HG02610 (cell line): ENCODE data around the gene ZIC5.

Source experiments
- ATAC-seq: cut with Tn5 transposase; IDR thresholded peaks from one replicate; pipeline ENCODE4 v1.9.1; 2021; ENCODE audit warnings: mild to moderate bottlenecking, moderate library complexity; ENCODE audit not compliant: unreplicated experiment

Gene ZIC5

DNA sequence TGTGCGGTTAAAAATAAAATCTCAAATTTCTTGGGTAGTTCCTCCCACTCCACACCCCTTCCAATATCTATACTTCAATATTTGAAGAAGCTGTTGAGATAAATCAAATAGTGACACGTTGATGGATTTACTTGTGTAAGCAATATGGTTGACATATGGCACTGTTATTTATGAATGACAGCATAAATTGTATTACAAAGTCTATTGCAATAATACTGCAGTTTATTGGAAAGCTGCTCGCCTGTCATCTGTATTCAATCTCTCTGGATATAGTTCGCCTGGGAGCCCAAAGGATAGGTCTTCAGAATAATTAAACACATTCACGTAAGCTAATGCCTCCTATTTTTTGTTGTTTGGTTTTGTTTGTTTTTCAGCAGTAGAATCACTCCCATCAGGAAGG lies 5.0 kb upstream of the ZIC5 start:
- ATAC-seq: no peak

- ATAC-seq: no peak
Observed at GRCh38 chr13:99975626-99976025, 4.1 kb upstream of the ZIC5 start.

DNA sequence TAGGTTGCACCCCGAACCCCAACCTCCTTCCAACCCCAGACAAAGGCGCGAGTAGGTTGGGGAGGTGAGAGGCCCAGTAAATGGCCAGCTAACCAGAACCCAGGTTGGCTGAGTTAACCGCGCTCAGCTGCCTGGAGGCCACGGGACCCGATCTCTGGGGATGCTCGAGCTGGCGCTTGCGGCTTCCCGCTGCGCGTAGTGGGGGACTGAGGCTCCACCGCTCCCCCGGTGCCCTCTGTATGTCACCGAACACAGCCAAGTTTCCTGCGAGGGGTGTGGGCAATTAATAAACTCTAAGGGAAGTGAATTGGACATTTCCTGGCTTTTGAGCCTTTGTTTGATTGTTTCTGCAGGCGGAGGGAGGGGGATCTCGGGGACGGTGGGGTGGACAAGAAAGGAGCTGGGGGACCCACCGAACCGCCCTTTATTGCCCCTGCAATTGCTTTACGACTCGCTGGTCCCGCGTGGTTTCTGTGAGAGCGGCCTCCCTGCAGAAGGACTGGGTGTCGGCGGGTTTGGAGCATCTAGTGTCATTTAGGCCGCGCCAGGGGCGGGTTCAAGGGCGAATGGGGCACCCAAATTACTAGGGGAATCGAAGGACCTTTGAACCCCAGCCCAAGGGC lies 3.5 kb upstream of the ZIC5 start:
- no peak for ATAC-seq

DNA sequence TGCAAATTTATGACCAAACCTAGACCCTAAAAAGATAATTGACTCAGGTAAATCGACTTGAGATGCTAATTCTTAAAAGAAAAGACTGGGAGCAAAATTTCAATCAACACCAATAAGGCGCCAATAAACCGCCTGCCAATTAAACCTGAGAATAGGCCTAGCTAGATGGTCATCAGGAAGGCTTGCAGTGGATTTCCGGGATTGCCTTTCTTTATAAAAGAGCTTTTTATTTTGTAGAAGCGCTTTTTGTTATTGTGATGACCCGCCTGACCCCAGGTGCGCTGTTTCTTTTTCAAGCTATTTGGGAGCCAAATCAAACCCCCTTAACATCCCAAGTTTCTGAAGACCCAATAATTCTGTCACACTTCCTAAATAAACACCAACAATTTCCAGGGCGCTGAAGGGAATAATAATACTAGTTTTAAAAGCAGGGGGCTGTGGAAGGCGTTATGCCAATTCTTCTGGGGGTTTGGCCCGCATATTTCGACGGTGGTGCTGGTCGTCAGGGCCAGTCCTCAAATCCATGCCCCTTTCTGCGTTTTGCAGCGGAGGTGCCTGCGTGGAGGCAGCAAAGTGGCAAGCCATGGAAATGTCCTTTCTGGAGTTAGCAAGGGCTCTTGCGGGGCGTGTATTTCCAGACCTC lies 2.9 kb upstream of the ZIC5 start:
- ATAC-seq: no peak

DNA sequence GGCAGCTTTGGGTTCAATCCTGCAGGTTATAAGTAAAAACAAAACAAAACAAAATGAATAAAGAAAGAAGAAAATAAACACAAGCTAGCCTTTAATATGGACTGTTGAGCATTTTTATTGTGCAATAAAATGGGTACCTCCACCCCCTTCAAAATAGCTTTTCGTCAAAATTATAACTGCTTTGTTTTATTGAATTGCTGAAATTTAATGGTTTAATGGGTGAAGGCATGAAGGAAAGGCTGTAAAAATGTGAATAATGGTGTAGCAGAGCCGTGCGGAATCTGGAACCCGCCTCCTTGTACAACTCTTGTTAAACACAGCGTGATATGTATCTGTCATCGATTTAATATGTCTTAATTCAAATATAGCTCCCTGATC lies 2.2 kb upstream of the ZIC5 start:
- no peak for ATAC-seq

- no peak for ATAC-seq
Observed at GRCh38 chr13:99973163-99973807, 1.7 kb upstream of the ZIC5 start.

DNA sequence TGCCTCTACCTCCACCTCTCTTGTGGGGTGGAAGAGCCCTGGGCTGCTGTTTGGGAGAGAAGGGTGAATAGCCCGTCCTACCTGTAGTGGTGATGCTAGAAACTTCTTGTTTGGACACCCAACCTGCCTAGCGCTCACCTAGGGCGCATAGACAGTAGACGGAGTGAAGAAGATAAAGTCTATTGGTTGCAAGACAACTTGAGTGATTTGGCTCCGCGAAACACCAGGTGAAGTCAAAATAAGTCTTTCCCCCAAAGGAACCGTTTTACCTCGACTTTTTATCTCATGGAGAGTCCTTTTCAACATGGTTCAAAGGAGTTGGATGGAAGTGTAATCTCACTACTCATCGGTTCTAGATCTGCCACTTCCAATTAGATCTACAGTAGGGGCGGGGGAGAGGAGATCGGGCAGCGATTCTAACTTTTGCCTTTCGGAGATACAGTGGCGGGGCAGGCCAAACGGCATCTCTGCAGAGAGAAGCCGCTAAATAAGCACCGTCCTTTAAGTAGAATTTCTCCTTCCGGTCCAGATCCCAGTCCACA lies 694 bp upstream of the ZIC5 start:
- no peak for ATAC-seq

DNA sequence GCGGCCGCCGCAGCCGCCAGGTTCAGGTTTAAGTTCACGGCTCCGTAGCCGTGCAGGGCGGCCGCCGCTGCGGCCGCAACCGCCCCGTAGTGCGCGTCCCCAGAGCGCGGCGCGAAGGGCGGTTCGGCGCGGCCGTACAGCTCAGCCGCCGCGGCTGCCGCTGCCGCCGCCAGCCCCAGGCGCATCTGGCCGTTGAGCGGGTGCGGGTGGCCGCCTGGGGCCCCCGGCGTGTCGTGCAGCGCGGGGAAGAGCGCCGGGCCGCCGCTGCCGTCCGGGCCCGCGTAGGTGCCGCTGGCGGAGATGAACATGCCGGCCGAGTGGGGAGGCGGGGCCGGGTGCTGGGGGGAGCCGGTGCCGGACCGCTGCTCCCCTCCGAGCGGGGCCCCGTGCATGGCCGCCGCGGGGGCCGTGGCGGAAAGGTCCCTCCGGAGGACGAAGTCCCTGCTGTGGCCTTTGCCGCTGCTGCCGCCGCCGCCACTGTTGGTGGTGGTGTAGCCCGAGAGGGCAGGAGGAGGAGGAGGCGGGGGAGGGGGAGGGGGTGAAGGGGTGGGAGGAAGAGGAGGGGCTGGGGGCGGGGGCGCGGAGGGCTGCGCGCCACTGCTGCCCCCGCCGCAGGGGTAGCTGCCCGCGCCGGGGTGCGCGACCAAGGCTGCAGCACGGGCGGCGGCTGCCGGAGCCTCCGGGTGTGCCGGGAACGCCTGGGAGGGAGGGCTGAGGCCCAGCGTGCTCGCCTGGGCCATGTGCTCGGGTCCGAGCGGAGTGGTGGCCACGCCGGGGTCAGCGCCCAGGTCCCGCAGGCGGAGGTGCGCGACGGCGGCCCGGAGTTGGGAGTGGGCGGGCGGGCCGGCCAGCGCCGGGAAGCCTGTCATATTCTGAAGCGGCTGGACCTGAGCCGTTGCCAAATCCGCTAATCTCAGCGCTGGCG lies 654 bp downstream of the ZIC5 start:
- ATAC-seq: no peak

DNA sequence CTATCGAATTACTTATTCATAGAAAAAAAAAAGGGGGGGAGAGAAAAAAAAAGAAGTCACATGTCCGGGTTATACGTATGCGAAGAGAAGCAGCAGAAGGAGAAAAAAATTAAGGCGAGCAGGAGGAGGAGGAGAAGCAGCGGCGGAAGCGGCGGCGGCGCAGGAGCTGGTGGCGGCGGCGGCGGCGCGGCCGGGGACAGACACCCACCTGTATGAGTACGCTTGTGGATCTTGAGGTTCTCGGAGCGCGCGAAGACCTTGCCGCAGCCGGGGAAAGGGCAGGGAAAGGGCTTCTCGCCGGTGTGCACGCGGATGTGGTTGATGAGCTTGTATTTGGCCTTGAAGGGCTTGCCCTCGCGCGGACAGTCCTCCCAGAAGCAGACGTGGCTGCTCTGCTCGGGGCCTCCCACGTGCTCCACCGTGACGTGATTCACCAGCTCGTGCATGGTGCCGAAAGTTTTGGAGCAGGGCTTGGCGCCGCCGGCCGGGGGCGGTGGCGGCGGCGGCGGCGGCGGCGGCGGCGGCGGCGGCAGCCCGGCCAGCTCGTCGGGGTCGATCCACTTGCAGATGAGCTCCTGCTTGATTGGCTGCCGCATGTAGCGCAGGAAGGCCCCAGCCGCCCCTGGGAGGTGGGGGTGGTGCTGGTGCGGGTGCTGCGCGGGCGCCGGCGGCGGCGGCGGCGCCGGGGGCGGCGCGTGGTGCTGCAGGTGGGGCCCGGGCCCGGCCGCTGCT lies 1.5 kb downstream of the ZIC5 start:
- ATAC-seq: no peak

DNA sequence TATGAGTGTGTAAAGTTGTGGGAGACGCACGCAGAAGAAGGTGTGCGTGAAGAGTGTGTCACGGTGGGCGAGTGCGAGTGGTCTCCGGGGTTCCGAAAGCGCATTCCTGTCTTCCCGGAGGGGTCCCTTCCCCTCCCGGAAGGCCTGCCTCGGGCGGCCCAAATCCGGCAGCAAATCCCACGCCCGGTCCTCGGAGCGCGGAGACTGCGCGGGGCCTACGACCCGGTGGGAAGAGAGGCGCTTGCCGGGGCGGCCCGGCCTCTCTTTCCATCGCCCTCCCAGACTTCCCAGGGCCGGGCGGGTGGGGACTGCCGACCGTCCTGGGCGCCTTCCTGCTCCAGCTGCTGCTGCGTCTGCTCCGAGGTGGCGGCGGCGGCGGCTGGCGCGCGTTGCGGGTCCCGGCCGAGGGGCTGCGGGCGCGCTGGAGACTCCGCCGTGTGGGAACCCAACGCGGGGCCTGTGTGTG lies 2.1 kb downstream of the ZIC5 start:
- ATAC-seq: no peak

DNA sequence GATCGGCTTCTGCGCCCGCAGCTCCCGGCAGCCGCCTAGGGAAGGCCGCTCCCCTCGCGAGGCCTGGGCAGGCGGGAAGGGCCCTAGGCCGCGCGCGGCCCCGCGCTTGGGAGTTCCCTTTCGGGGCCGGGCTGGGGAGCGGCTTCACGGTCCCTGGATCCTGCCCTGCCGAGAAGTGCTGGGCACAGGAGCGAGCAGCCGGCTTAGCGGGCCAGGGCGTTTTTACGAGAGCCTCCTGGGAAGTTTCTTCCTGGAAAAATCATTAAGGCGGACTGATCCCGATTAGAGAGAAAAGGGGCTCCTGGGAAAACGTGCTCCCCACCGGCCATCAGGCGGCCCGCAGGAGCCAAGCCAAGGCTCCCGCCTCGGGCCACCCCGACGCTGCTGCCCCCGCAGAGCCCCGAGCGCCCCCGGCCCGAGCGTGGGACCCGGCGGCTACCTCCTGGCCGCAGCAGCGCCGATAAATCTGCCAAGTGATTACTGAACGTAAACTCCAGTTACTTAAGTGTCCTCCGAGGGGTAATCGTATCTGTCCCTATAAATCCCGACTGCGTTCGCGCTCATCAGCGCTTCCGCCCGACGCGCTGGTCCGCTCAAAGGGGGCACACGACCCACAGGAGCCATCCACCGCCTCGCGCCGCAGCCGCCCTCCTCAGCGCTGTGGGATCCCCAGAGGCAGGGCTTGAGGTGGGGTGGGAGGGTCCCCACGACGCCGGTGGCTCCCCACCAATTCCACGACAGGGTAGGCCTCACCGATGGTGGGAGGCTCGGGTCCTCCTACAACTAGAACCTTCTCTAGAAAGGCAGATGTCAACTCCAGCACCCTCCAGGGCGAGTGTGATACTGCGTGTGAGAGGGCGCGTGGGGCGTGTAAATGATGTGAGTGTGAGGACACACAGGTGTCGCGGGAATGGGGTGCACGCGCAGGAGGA lies 2.8 kb downstream of the ZIC5 start:
- ATAC-seq: no peak

DNA sequence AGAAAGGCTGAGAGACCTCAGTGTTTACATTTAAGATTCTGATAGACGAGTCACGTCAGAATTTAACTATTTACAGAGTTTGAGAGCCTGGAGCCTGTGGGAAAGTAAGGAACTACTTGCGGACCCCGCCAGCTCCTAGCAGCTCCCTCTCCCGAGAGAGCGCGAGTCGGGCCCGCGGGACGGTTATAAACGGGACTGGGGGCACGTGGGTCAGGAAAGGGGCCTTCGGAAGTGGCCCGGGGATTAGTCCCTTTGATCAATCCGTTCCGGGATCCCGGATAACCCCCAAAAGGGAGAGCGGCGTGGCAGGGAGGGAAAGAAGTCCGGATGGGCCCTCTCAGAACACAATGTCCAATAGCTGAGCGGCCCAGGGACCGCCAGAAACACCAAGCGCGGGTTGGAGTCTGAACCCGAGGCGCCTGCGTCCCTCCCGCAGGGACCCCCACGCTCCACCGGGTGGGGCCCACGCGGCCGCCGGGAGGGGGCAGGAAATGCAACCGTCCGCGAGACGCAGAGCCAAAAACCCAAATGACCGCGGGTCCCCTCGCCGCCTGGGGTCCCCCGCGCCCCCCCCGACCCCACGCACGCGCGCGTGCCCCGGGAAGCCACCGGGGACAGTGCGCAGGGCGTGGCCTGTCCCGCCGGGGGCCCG lies 3.6 kb downstream of the ZIC5 start:
- ATAC-seq: no peak

DNA sequence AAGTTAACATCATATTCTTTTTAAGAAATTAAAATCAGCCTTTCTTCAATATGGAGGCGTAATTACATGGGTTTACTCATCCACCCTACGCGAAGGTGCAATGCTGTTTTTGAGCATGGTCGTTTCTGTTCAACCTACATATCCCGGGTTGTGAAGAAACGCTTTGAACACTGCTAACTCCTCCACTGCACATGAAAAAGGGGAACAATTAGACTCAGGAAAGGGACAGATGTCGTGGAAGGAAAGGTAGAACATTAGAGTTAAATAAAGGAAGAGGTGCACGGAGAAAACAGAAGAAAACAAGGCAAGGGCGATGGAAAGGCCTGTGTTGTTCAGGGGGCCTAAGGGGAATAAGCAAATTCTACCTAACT lies 4.1 kb downstream of the ZIC5 start:
- ATAC-seq: no peak

DNA sequence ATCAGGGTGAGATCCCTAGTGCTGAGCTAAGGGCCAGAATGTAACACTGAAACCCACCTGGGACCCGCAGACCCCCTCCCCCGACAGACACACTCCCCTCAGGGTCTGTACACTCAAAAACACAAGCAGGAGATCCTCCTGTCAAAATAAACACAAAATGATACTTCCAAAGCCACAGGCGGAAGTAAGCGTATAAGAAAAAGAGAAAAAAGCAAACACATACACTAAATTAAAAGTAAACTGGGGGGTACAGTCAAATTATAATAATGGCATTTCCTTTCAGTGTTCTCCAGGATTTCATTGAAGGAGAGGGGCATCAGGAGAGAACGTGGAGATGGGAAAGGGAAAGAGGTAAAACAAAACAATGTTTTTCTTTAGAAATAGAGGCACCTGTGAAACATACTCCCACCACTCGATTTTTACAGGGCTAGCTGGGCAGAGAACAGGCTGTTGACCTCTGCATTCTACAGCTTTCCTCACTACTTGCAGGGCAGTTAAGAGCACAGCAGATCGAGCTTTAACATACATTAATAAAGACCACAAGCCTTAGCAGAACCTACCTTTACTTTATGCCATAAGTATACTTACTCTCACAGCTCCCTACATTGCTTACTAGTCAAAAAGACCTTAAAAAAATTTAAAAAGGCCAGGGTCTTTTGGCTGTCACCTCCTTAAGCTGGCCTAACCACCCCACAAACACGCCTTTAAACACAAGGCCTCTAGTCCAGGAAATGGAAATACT lies 5.3 kb downstream of the ZIC5 start:
- no peak for ATAC-seq

DNA sequence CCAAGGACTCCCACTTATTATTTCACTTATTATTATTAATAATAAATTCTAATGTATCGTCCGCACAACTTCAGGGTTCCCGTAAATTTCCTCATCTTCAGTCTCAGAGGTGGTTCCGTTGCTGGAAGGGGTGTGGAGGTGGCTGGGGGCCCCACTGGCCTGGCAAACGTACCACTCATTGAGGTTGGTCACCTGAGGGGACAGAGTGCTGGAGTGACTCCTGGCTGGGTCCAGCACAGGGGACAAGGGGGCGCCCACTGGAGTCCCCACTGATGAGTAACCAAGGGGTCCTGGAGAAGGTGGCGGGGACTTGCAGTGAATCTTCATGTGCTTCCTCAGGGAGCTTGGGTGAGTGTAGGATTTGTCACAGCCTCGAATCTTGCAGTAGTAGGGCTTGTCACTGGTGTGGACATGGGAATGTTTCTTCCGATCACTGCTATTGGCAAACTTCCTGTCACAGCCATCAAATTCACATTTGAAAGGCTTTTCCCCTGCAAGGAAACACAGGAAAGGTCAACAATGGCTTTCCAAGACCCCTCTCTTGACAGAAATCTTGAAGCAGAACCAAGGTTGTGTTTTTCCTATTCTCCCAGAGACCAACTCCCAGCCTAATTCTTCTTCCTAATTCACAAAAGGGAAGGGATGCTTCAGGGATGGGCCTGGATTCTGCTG lies 6.1 kb downstream of the ZIC5 start:
- no peak for ATAC-seq

DNA sequence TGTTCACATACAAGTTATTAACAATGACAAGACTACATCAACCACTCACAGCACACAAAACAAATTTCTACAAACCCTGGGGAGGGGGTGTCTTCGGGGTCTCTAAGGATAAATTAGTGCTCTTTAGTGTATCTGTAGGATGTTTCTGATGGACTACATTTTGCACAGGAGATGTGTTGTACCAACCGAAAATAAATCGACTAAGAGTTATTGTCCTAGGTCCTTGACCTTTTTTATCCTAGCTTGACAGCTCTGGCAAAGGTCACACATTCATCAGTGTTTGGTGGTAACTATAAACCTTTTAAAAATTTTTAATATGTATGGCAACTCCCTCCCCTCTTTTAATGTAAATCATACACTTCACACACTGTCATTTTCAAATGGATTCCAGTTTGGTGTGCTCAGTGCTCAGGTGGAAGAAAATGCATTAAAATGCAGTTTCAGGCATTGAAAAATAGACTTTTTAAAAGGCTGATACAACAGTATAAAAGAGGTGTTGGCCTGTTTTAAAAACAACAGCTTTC lies 7.7 kb downstream of the ZIC5 start:
- no peak for ATAC-seq

DNA sequence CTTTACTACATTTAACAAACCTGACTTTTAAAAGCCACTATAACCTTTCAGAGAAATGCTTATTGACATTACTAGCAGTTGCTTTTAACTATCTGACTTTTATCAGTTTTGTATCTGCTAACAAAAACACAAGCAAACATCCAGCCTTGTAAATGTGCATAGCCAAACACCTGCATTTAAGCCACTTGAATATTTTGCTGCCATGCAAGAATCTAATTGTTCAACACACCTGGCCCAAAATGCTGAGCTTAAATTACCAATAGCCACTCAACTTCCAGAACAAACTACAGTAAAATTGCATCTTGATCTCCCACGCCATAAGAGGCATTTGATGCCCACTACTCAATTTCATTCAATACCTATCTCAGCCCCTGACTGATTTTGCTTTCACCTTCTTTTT lies 9.3 kb downstream of the ZIC5 start:
- ATAC-seq: no peak
